Neural crest cell (in vitro differentiated cells): Measurements from ENCODE around the gene MYOF. TPM values are rescaled to one million over a fixed set of nuclear protein-coding genes. Genes with fewer than 3 reads are reported as not detected.

Experiments used
- DNase-seq: peaks from one replicate; pipeline ENCODE4 v3.0.0; 2021; ENCODE audit warnings: low read depth, mixed read lengths, low spot score
- H3K27ac Mint-ChIP-seq: one replicate; pipeline ENCODE4 v1.8.0; 2021; ENCODE audit warnings: mild to moderate bottlenecking, mixed read lengths; ENCODE audit not compliant: unreplicated experiment
- H3K27me3 Mint-ChIP-seq: 2 replicates; pipeline ENCODE4 v1.8.0; 2021; ENCODE audit warnings: low read depth, mild to moderate bottlenecking, mixed read lengths
- H3K36me3 Mint-ChIP-seq: 2 replicates; pipeline ENCODE4 v1.8.0; 2021; ENCODE audit warnings: low read depth, mild to moderate bottlenecking, mixed read lengths
- H3K4me1 Mint-ChIP-seq: 2 replicates; pipeline ENCODE4 v1.8.0; 2021; ENCODE audit warnings: mixed read lengths
- H3K4me3 Mint-ChIP-seq: one replicate; pipeline ENCODE4 v1.8.0; 2021; ENCODE audit warnings: mild to moderate bottlenecking, mixed read lengths
- H3K9me3 Mint-ChIP-seq: 2 replicates; pipeline ENCODE4 v1.8.0; 2021; ENCODE audit warnings: mixed read lengths
- CTCF ChIP-seq: fragments of 200-600 bp; sonication (generic); conservative IDR thresholded peaks from 2 replicates; pipeline ENCODE4 v1.5.0; 2021; ENCODE audit warnings: antibody characterized with exemption, mild to moderate bottlenecking
- total RNA-seq: library from RNA; stranded (reverse); gene quantifications from 2 replicates; pipeline ENCODE4 v1.2.1, GENCODE V29; 2021

MYOF gene
- total RNA-seq, 1 donor from 2014 or later = 4.0 TPM

GRCh38 chr10:93501650-93502049, 19.5 kb upstream of the MYOF start:
- peaks cover 4% of the 10 kb centered on the region for H3K36me3 Mint-ChIP-seq
- no peak for TF ChIP-seq CTCF
- H3K9me3 Mint-ChIP-seq = no peaks in the 10 kb centered on the region
- DNase-seq = no peak
- no peaks in the 10 kb centered on the region for H3K27me3 Mint-ChIP-seq
- H3K4me1 Mint-ChIP-seq = peaks cover 33% of the 10 kb centered on the region
- H3K4me3 Mint-ChIP-seq = no peak overlapping the region
- H3K27ac Mint-ChIP-seq = no peak overlapping the region

GRCh38 chr10:93498166-93498565, 16.0 kb upstream of the MYOF start:
- Mint-ChIP-seq H3K9me3 (no peaks in the 10 kb centered on the region), H3K4me1 (peaks cover 40% of the 10 kb centered on the region), H3K4me3 (peak overlapping the region; percentile 83), H3K36me3 (no peaks in the 10 kb centered on the region), H3K27ac (no peak overlapping the region), H3K27me3 (no peaks in the 10 kb centered on the region)
- DNase-seq = no peak
- no peak for TF ChIP-seq CTCF

GRCh38 chr10:93496322-93497041, 14.3 kb upstream of the MYOF start, which contains the start of gene CEP55:
CEP55 (plus strand) TSS chr10:93496612; CDS start chr10:93500052, 3,440 bp downstream.
- peaks cover 44% of the 10 kb centered on the region for H3K4me1 Mint-ChIP-seq
- H3K9me3 Mint-ChIP-seq = no peaks in the 10 kb centered on the region
- no peaks in the 10 kb centered on the region for H3K36me3 Mint-ChIP-seq
- peak within 1 kb of the TSS; percentile 93 for H3K27ac Mint-ChIP-seq
- no peak for TF ChIP-seq CTCF
- H3K4me3 Mint-ChIP-seq = peak within 1 kb of the TSS; percentile 94
- DNase-seq = peak; percentile 94
- H3K27me3 Mint-ChIP-seq = no peaks in the 10 kb centered on the region

GRCh38 chr10:93495654-93496321, 13.7 kb upstream of the MYOF start:
- peak overlapping the region; percentile 94 for H3K4me3 Mint-ChIP-seq
- no peak for TF ChIP-seq CTCF
- H3K27me3 Mint-ChIP-seq = no peaks in the 10 kb centered on the region
- no peak for DNase-seq
- H3K4me1 Mint-ChIP-seq = peaks cover 44% of the 10 kb centered on the region
- H3K9me3 Mint-ChIP-seq = no peaks in the 10 kb centered on the region
- no peaks in the 10 kb centered on the region for H3K36me3 Mint-ChIP-seq
- H3K27ac Mint-ChIP-seq = peak overlapping the region; percentile 93

- peak overlapping the region; percentile 69 for H3K4me3 Mint-ChIP-seq
- H3K27me3 Mint-ChIP-seq = no peaks in the 10 kb centered on the region
- H3K9me3 Mint-ChIP-seq = no peaks in the 10 kb centered on the region
- no peak for DNase-seq
- H3K27ac Mint-ChIP-seq = no peak overlapping the region
- no peak for TF ChIP-seq CTCF
- H3K4me1 Mint-ChIP-seq = peaks cover 36% of the 10 kb centered on the region
- no peaks in the 10 kb centered on the region for H3K36me3 Mint-ChIP-seq
Observed at GRCh38 chr10:93494494-93494893, 12.4 kb upstream of the MYOF start.
